DMS153 treated with DMSO at 0.1 percent for 48 hours (cell line): Measurements from ENCODE around the gene PTH1R.
"Not testable (repeated sequence)": the region's sequence is repeated elsewhere in the genome, so short reads cannot be mapped to it uniquely, and the experiment has no call there.

ENCODE experiments used
- DNase-seq: peaks from one replicate; lab custom pipeline; 2025; ENCODE audit not compliant: unreplicated experiment; lab: John Stamatoyannopoulos, UW

The PTH1R gene

GRCh38 chr3:46909535-46910161 is 32.1 kb downstream of the PTH1R start:
- peak; percentile 25 for DNase-seq

GRCh38 chr3:46910166-46910760 is 32.7 kb downstream of the PTH1R start:
- DNase-seq, result no peak

GRCh38 chr3:46910914-46911313 is 33.4 kb downstream of the PTH1R start:
- not testable (repeated sequence) for DNase-seq

- DNase-seq, result no peak
These were observed 35.5 kb downstream of the PTH1R start for GRCh38 chr3:46912986-46913385.

GRCh38 chr3:46913644-46914043 is 36.1 kb downstream of the PTH1R start:
- peak; percentile 42 for DNase-seq

GRCh38 chr3:46914849-46915248 is 37.3 kb downstream of the PTH1R start:
- no peak for DNase-seq

GRCh38 chr3:46915297-46915822 is 37.8 kb downstream of the PTH1R start:
- no peak for DNase-seq

- DNase-seq, result no peak
These were observed 38.8 kb downstream of the PTH1R start for GRCh38 chr3:46916278-46916677.

GRCh38 chr3:46916799-46917198 is 39.3 kb downstream of the PTH1R start:
- no peak for DNase-seq

- DNase-seq, result no peak
These were observed 39.7 kb downstream of the PTH1R start for GRCh38 chr3:46917257-46917656.

- no peak for DNase-seq
These were observed 40.7 kb downstream of the PTH1R start for GRCh38 chr3:46918202-46918601.

GRCh38 chr3:46918634-46919033 is 41.1 kb downstream of the PTH1R start:
- DNase-seq, result no peak

GRCh38 chr3:46921041-46921440 is 43.5 kb downstream of the PTH1R start:
- no peak for DNase-seq

- DNase-seq, result no peak
These were observed 44.4 kb downstream of the PTH1R start for GRCh38 chr3:46921871-46922271.

GRCh38 chr3:46922426-46922825 is 44.9 kb downstream of the PTH1R start:
- no peak for DNase-seq

- no peak for DNase-seq
These were observed 45.5 kb downstream of the PTH1R start for GRCh38 chr3:46922871-46923558.

GRCh38 chr3:46923559-46924350 is 46.2 kb downstream of the PTH1R start:
- DNase-seq, result no peak

- no peak for DNase-seq
These were observed 47.5 kb downstream of the PTH1R start for GRCh38 chr3:46924921-46925584.

GRCh38 chr3:46925585-46925934 is 48.0 kb downstream of the PTH1R start:
- DNase-seq, result no peak

- no peak for DNase-seq
These were observed 48.5 kb downstream of the PTH1R start for GRCh38 chr3:46926039-46926438.

GRCh38 chr3:46926447-46926846 is 48.9 kb downstream of the PTH1R start:
- no peak for DNase-seq
